Heart left ventricle (tissue), 16 donors: Measurements from ENCODE around the gene TTN. TPM values are rescaled to one million over a fixed set of nuclear protein-coding genes. Genes with fewer than 3 reads are reported as not detected.

Source experiments
- ATAC-seq, 4 donors: fragments of 200-7000 bp; cut with Tn5 transposase; one replicate each; pipeline ENCODE4 v1.9.1; 2020 to 2022; ENCODE audit warnings: moderate library complexity in 4 of 4, mild to moderate bottlenecking in 3 of 4, moderate number of reproducible peaks in 1 of 4
- DNase-seq, 5 donors: peaks; one replicate each; pipeline ENCODE4 v3.0.0-alpha.2; 2020
- H3K27ac ChIP-seq, 12 donors: fragments of 200-600 bp; sonication (generic) in 4 of 12; one replicate each; pipeline versions ENCODE4 v1.5.0 to v1.8.0; 2016 to 2022; ENCODE audit warnings: mild to moderate bottlenecking in 2 of 12
- H3K27me3 ChIP-seq, 9 donors: fragments of 200-600 bp; sonication (generic) in 2 of 9; one replicate each; pipeline versions ENCODE4 v1.5.1 to v1.8.0; 2016 to 2022; ENCODE audit warnings: mild to moderate bottlenecking in 3 of 9
- H3K36me3 ChIP-seq, 9 donors: fragments of 200-600 bp; sonication (generic) in 2 of 9; one replicate each; pipeline versions ENCODE4 v1.5.0 to v1.8.0; 2018 to 2022; ENCODE audit warnings: mild to moderate bottlenecking in 2 of 9
- H3K4me1 ChIP-seq, 12 donors: fragments of 200-600 bp; sonication (generic) in 4 of 12; one replicate each; pipeline versions ENCODE4 v1.5.0 to v1.8.0; 2016 to 2022; ENCODE audit warnings: mild to moderate bottlenecking in 3 of 12
- H3K4me3 ChIP-seq, 12 donors: fragments of 200-600 bp; sonication (generic) in 4 of 12; one replicate each; pipeline versions ENCODE4 v1.5.0 to v1.8.0; 2017 to 2022; ENCODE audit warnings: mild to moderate bottlenecking in 9 of 12, moderate library complexity in 4 of 12
- H3K9me3 ChIP-seq, 12 donors: fragments of 200-600 bp; sonication (generic) in 4 of 12; one replicate each; pipeline versions ENCODE4 v1.5.0 to v1.8.0; 2016 to 2022; ENCODE audit warnings: mild to moderate bottlenecking in 1 of 12
- POLR2A ChIP-seq, 2 donors: fragments of 450-650 bp; IDR thresholded peaks; one replicate each; pipeline ENCODE4 v1.6.1; 2017; ENCODE audit warnings: antibody characterized with exemption in 2 of 2, mild to moderate bottlenecking in 2 of 2, moderate library complexity in 2 of 2
- WGBS, 4 donors: extraction: QIAGEN DNeasy Blood & Tissue Kit in 2 of 4; methylation state at CpG; one replicate each; pipeline versions ENCODE4 v1.1.5 to v1.1.7; 2013 to 2018; 5-methylcytosine and 5-hydroxymethylcytosine counted together
- intact Hi-C, 10 donors: fragments of 100-400 bp; cut with DNase I; formaldehyde crosslinking; loops; one replicate each; pipeline versions ENCODE4 v1.11.1 to v1.14.2; 2022
- polyA plus RNA-seq, 2 donors: library from polyadenylated mRNA; stranded (reverse); fragments of 200-250 nt; gene quantifications; one replicate each; pipeline ENCODE4 v1.2.3, GENCODE V29; 2013
- total RNA-seq, 9 donors: library from RNA; depleted of rRNA in 2 of 9; stranded (reverse); fragments of >200 nt in 2 of 9; fragmentation: NEBNext Ultra II Directional in 3 of 9; extraction: Animal tissue kit (Norgen Biotek cat#: 25700) in 3 of 9; gene quantifications; one replicate each; pipeline versions ENCODE4 v1.1.0 to v1.2.4, GENCODE V29; 2016 to 2023
- TF ChIP-seq, protein P1 (sequence below), 12 donors: fragments of 200-600 bp; sonication (generic) in 4 of 12; IDR thresholded peaks; one replicate each; pipeline versions ENCODE4 v1.5.0 to v1.8.0; 2018 to 2022; ENCODE audit warnings: antibody characterized with exemption in 12 of 12, mild to moderate bottlenecking in 5 of 12
- donor health status: ischemic (EF 13 %, LVEDD 7.1; RV severe dilation, severe dysfunction).
- donor health status: healthy with polysubstance abuse.
- donor health status: DM: no; HTN: yes; CAD: no.
- donor health status: DM: no; HTN: no; CAD: no.
- donor health status: ischemic (EF 25% LVEDD 6.9; RV normal size, moderate dysfunction).
- donor health status: ischemic (EF 25% LVEDD 5.7; RV mildly dilated, moderate dysfunction).
- donor health status: healthy.
- donor health status: DM: yes; HTN: yes; CAD: no.
- donor health status: ischemic (EF 35%, LVEDD 5.7; RV mildly dilated, moderate dysfunction).
- donor health status: nonischemic (EF 11% LVEDD 7.7; RV severe dilation, severe dysfunction).
- donor health status: DM: yes; HTN: yes; CAD: no.
- donor health status: PGD.
- donor health status: ischemic (EF 29% LVEDD 5.4; RV normal size, mild dysfunction).
- donor health status: nonischemic (EF 23%, LVEDD 6.1; RV moderate dilation, normal function).

Gene TTN
- total and polyA plus RNA-seq, 11 donors, result 136 to 4,653 (median 3,379) TPM

DNA sequence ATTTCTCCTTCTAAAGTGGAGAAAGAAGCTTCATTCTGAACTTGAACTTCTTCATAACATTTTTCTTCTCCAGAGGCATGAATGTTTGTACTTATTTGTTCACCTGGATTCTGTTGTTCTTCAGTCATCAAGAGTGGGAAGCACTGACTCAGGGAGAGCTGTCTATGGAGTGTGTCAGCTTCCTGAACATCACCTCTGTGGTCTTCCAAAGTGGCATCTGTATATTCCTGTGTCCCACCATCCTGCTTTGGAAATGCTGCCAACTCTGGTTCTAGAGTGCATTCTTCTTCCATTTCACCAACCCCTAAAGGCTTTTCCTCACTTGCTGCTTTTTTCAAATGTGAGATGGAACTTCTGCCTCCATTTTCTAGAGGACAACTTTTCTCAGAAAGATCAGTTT, 59.5 kb downstream of the TTN start:
- no peak overlapping the region for H3K27ac ChIP-seq
- no peaks in the 10 kb centered on the region for H3K27me3 ChIP-seq
- no peaks in the 10 kb centered on the region for H3K9me3 ChIP-seq
- no peak for DNase-seq
- peak in 3 of 4 donors; percentile 21 to 37 (median 25) for ATAC-seq
- intact Hi-C loops, result no loop called here
- H3K36me3 ChIP-seq, result peaks cover 0 to 100% (median 43%) of the 10 kb centered on the region in 9 donors
- H3K4me1 ChIP-seq, result peaks cover 0 to 31% (median 0%) of the 10 kb centered on the region in 12 donors
- TF ChIP-seq POLR2A (IDR thresholded peaks at IDR 0.05), result no peak
- TF ChIP-seq, protein P1, sequence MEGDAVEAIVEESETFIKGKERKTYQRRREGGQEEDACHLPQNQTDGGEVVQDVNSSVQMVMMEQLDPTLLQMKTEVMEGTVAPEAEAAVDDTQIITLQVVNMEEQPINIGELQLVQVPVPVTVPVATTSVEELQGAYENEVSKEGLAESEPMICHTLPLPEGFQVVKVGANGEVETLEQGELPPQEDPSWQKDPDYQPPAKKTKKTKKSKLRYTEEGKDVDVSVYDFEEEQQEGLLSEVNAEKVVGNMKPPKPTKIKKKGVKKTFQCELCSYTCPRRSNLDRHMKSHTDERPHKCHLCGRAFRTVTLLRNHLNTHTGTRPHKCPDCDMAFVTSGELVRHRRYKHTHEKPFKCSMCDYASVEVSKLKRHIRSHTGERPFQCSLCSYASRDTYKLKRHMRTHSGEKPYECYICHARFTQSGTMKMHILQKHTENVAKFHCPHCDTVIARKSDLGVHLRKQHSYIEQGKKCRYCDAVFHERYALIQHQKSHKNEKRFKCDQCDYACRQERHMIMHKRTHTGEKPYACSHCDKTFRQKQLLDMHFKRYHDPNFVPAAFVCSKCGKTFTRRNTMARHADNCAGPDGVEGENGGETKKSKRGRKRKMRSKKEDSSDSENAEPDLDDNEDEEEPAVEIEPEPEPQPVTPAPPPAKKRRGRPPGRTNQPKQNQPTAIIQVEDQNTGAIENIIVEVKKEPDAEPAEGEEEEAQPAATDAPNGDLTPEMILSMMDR (IDR thresholded peaks at IDR 0.05), result no peak
- no peak overlapping the region for H3K4me3 ChIP-seq

DNA sequence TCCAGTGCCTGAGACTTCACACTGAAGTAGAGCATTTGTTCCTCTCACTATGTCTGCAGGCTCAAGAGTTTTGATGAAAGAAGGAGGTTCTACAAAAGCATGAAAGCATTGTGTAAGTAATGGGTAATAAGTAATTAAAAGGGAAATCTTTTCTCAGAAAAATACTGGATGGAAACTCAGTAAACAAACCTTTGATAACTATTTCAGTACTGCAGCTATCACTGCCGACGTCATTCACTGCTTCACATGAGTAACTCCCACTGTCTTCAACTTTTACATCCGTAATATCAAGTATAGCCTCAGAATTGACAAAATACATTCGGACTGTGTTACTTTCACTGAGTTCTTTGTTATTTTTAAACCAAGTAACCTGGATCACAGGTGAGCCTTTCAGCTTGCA, 72.7 kb downstream of the TTN start:
- DNase-seq (no peak), ATAC-seq (no peak)
- Histone ChIP-seq H3K27ac (no peak overlapping the region), H3K27me3 (no peaks in the 10 kb centered on the region), H3K4me1 (peaks cover 0 to 68% (median 29%) of the 10 kb centered on the region in 12 donors), H3K36me3 (peaks cover 0 to 100% (median 29%) of the 10 kb centered on the region in 9 donors), H3K9me3 (no peaks in the 10 kb centered on the region), H3K4me3 (peak overlapping the region in 1 of 12 donors; percentile 7)
- intact Hi-C loops, result no loop called here
- 55 to 64% (median 61%) methylated on average over 4 of the region's 4 CpGs for WGBS, 4 donors
- TF ChIP-seq, protein P1 (IDR thresholded peaks at IDR 0.05), result no peak
- TF ChIP-seq POLR2A (IDR thresholded peaks at IDR 0.05), result no peak

DNA sequence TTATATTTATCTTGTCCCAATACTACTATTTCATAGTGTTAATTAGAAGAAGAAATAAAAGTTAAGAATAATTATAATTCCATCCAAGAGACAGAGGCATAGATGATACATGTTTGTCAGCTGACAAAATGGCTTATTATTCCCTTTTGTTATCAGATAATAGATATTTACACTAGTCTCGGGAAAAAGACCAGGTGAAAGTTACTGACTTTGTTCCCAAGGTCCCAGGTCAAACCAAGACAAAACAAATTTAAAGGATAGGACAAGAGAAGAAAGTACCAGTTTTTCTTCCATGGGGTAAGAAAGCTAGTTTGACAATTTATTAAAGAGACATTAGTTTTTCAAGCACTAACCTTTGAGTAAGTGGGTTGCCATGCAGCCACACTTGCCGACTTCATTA, 73.2 kb downstream of the TTN start:
- H3K27me3 ChIP-seq, result no peaks in the 10 kb centered on the region
- peaks cover 0 to 69% (median 30%) of the 10 kb centered on the region in 12 donors for H3K4me1 ChIP-seq
- H3K9me3 ChIP-seq, result no peaks in the 10 kb centered on the region
- H3K4me3 ChIP-seq, result peak overlapping the region in 1 of 12 donors; percentile 7
- 62 to 69% (median 65%) methylated on average over 2 of the region's 2 CpGs for WGBS, 4 donors
- ATAC-seq (no peak), DNase-seq (no peak)
- TF ChIP-seq POLR2A (IDR thresholded peaks at IDR 0.05), result no peak
- TF ChIP-seq, protein P1 (IDR thresholded peaks at IDR 0.05), result no peak
- no peak overlapping the region for H3K27ac ChIP-seq
- H3K36me3 ChIP-seq, result peaks cover 0 to 100% (median 33%) of the 10 kb centered on the region in 9 donors
- intact Hi-C loops, result no loop called here

DNA sequence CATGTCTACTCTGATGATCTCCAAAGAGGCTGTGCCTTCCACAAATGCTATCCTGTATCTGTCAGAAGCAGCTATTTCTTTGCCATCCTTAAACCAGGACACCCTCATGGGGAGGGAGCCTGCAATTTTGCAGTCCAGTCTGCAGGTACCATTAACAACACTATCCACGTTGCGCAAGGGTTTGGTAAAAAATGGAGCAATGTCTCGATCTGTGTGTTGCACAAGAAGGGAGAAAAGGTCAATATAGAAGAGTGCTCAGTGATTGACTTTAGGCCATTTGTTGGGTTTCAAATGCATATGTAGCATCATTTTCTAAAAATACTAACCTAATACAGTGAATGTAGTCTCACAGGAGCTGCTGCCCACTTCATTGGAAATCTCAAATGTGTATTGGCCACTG, 74.3 kb downstream of the TTN start:
- ATAC-seq (no peak), DNase-seq (no peak)
- intact Hi-C loops, result no loop called here
- Histone ChIP-seq H3K27ac (peak overlapping the region in 1 of 12 donors; percentile 2), H3K9me3 (no peaks in the 10 kb centered on the region), H3K4me3 (no peak overlapping the region), H3K36me3 (peaks cover 0 to 100% (median 31%) of the 10 kb centered on the region in 9 donors), H3K27me3 (no peaks in the 10 kb centered on the region), H3K4me1 (peaks cover 0 to 79% (median 33%) of the 10 kb centered on the region in 12 donors)
- TF ChIP-seq POLR2A (IDR thresholded peaks at IDR 0.05), result no peak
- TF ChIP-seq, protein P1 (IDR thresholded peaks at IDR 0.05), result no peak
- WGBS, 4 donors, result 82 to 91% (median 87%) methylated on average over 3 of the region's 3 CpGs
